ENCODE measurements around the gene SKIL. TPM values are rescaled to one million over a fixed set of nuclear protein-coding genes. Genes with fewer than 3 reads are reported as not detected.
A peak's percentile ranks its signal among the peaks of the same experiment; 100 is the strongest.
"Not testable (repeated sequence)": the region's sequence is repeated elsewhere in the genome, so short reads cannot be mapped to it uniquely, and the experiment has no call there.

The SKIL gene
- polyA plus RNA-seq, 3 donors from 2014 or later: 4.9 to 10.8 (median 10.5) TPM

GRCh38 chr3:170331143-170331542 is 26.4 kb upstream of the SKIL start:
- no peak overlapping the region for H3K27ac Mint-ChIP-seq
- H3K4me3 Mint-ChIP-seq: no peak overlapping the region
- H3K4me1 Mint-ChIP-seq: peaks cover 5 to 8% of the 10 kb centered on the region in 2 donors
- no peaks in the 10 kb centered on the region for H3K9me3 Mint-ChIP-seq
- DNase-seq: no peak
- no peaks in the 10 kb centered on the region for H3K27me3 Mint-ChIP-seq (ENCODE audit: low read depth in 3 of 3)
- H3K36me3 Mint-ChIP-seq: no peaks in the 10 kb centered on the region

DNA sequence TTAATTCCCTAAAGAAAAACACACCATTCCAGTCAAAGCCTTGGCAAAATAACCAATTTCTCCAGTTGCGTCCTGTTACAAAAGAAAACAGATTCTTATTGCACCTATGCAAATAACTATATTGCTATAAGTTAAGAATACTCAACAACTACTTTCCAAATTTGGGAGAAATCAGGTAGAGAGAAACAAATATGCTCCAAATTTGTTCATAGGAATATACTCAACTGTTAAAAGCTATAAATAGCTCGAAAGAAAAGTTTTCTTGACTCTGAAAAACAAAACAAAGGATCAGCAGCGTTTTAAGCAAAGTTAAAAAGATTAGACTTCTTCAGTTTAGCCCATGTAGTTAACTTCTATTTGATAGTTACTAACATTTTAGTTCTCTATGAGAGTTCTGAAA is 20.1 kb upstream of the SKIL start:
- DNase-seq: no peak
- Mint-ChIP-seq H3K4me1 (no peaks in the 10 kb centered on the region), H3K9me3 (no peaks in the 10 kb centered on the region), H3K27me3 (ENCODE audit: low read depth in 3 of 3) (peaks cover 0 to 2% (median 0%) of the 10 kb centered on the region in 3 donors), H3K36me3 (no peaks in the 10 kb centered on the region), H3K4me3 (no peak overlapping the region), H3K27ac (no peak overlapping the region)

- H3K9me3 Mint-ChIP-seq: no peaks in the 10 kb centered on the region
- no peak for DNase-seq
- no peak overlapping the region for H3K27ac Mint-ChIP-seq
- H3K27me3 Mint-ChIP-seq (ENCODE audit: low read depth in 3 of 3): peaks cover 0 to 2% (median 0%) of the 10 kb centered on the region in 3 donors
- no peak overlapping the region for H3K4me3 Mint-ChIP-seq
- no peaks in the 10 kb centered on the region for H3K4me1 Mint-ChIP-seq
- no peaks in the 10 kb centered on the region for H3K36me3 Mint-ChIP-seq
Measured at GRCh38 chr3:170338690-170339340, 18.7 kb upstream of the SKIL start.

DNA sequence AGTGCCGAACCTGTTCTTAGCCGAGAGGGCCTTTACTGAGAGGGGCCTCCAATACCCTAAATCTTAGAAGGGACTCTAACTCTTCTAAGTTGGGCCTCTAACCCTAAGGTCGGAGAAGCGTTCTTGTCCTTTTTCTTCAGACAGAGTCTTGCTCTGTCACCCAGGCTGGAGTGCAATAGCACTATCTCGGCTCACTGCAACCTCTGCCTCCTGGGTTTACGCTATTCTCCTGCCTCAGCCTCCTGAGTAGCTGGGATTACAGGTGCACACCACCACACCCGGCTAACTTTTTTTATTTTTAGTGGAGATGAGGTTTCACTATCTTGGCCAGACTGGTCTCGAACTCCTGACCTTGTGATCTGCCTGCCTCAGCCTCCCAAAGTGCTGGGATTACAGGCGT is 15.2 kb upstream of the SKIL start:
- not testable (repeated sequence) for H3K9me3 Mint-ChIP-seq; H3K4me3 Mint-ChIP-seq; H3K4me1 Mint-ChIP-seq; DNase-seq; H3K27me3 Mint-ChIP-seq (ENCODE audit: low read depth in 3 of 3); H3K36me3 Mint-ChIP-seq; H3K27ac Mint-ChIP-seq

DNA sequence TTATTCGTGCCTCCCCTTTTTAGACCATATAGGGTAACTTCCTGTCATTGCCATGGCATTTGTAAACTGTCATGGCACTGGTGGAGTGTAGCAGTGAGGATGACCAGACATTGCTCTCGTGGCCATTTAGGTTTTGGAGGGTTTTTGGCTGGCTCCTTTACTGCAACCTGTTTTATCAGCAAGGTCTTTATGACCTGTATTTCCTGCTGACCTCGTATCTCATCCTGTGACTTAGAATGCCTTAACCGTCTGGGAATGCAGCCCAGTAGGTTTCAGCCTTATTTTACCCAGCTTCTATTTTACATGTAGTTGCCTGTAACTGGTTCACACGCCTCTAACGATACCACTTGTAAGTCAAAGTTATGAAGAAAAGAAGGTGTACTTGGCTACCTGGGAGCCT is 13.7 kb upstream of the SKIL start:
- H3K27ac Mint-ChIP-seq; H3K4me1 Mint-ChIP-seq; H3K36me3 Mint-ChIP-seq; H3K4me3 Mint-ChIP-seq; H3K27me3 Mint-ChIP-seq (ENCODE audit: low read depth in 3 of 3); DNase-seq; H3K9me3 Mint-ChIP-seq: not testable (repeated sequence)

DNA sequence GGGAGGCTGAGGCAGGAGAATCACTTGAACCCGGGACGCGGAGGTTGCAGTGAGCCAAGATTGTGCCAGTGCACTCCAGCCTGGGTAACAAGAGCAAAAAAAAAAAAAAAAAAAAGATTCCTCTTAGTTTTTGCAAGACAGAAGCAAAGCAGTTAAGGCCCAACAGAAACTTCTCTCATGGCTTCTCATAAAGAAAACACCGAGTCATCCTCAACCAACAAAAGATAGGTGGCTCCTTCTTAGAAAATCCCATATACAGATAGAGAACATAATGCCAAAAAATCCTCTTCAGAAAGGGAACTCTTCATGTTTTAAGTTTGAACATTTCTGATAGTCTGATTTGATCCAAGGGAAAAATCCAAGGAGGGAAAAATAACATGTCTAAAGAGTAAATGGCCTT is 12.5 kb upstream of the SKIL start:
- Mint-ChIP-seq H3K9me3 (no peaks in the 10 kb centered on the region), H3K27me3 (ENCODE audit: low read depth in 3 of 3) (peaks cover 0 to 2% (median 1%) of the 10 kb centered on the region in 3 donors), H3K4me1 (peaks cover 0 to 2% of the 10 kb centered on the region in 2 donors), H3K27ac (no peak overlapping the region), H3K4me3 (no peak overlapping the region), H3K36me3 (no peaks in the 10 kb centered on the region)
- no peak for DNase-seq

DNA sequence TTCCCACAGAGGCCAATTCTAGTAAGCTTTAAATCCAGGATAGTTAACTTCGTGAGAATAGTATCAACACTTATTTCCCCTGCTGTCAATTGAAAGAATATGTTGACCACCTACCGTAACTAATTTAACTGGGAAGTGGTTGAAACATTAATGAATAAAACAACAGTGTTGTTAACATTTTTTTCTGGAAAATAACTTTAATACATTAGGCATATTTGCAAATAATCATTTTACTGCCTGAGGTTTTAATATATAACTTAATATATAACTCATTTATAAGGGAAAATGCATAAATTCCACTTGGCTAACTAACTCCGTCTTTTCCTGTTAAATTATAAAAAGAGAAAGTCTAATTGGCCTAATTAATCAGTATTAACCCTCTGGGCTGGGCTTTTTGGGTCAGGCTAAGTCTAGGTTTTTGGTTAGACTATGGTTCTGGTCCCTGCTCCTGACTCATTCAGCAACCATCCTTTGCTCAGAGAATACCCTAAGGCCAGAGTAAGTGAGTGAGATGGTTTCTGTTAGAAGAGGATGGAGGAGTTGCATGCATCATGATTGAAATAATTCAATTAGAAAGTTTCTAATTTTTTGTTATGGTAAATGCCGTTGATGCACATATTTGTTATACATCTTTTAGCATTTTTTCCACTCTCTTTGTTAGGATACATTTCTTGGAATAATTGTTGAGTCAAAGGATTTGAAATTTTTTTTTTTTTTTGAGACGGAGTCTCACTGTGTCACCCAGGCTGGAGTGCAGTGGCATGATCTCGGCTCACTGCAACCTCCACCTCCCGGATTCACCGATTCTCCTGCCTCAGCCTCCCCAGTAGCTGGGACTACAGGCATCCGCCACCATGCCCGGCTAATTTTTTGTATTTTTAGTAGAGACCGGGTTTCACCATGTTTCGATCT is 10.8 kb upstream of the SKIL start:
- H3K4me1 Mint-ChIP-seq: peaks cover 2 to 5% of the 10 kb centered on the region in 2 donors

GRCh38 chr3:170350515-170351413 is 6.8 kb upstream of the SKIL start:
- Mint-ChIP-seq H3K9me3 (no peaks in the 10 kb centered on the region), H3K4me3 (no peak overlapping the region), H3K36me3 (no peaks in the 10 kb centered on the region), H3K27me3 (ENCODE audit: low read depth in 3 of 3) (peaks cover 1 to 5% (median 3%) of the 10 kb centered on the region in 3 donors), H3K4me1 (peaks cover 6 to 13% of the 10 kb centered on the region in 2 donors), H3K27ac (no peak overlapping the region)
- no peak for DNase-seq

More for the DNA sequence above, 10.8 kb upstream of the SKIL start:
- Mint-ChIP-seq H3K36me3 (no peaks in the 10 kb centered on the region), H3K27me3 (ENCODE audit: low read depth in 3 of 3) (peaks cover 0 to 2% (median 1%) of the 10 kb centered on the region in 3 donors), H3K4me3 (no peak overlapping the region), H3K9me3 (no peaks in the 10 kb centered on the region), H3K27ac (no peak overlapping the region)
- no peak for DNase-seq

DNA sequence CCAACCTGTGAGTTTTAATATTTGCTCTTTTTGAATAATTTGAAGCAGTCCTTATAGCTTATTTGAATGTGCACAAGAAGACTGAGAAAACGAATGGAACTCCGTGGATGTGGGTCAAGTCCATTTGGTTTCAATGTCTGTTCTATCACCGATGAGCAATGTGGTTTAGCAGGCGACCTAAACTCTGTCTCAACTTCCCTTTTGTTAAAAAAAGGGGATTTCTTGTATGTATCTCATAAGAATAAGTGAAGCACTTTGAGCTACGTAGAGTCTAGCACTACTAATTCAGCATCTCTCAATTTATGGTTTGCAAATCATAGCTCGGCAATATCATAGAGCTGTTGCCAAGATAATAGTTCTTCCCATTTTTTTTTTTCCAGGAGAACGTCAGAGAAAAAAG is 4.6 kb upstream of the SKIL start:
- H3K36me3 Mint-ChIP-seq: no peaks in the 10 kb centered on the region
- peaks cover 11 to 16% (median 15%) of the 10 kb centered on the region in 3 donors for H3K27me3 Mint-ChIP-seq (ENCODE audit: low read depth in 3 of 3)
- H3K27ac Mint-ChIP-seq: no peak overlapping the region
- DNase-seq: no peak
- H3K4me3 Mint-ChIP-seq: no peak overlapping the region
- no peaks in the 10 kb centered on the region for H3K9me3 Mint-ChIP-seq
- H3K4me1 Mint-ChIP-seq: peaks cover 14 to 21% of the 10 kb centered on the region in 2 donors

- Mint-ChIP-seq H3K27me3 (ENCODE audit: low read depth in 3 of 3) (peaks cover 17 to 22% (median 20%) of the 10 kb centered on the region in 3 donors), H3K4me1 (peaks cover 17 to 24% of the 10 kb centered on the region in 2 donors), H3K9me3 (no peaks in the 10 kb centered on the region), H3K4me3 (peak overlapping the region in 2 of 5 donors; percentile 27 to 35), H3K36me3 (no peaks in the 10 kb centered on the region), H3K27ac (peak overlapping the region in 3 of 6 donors; percentile 78 to 99 (median 85))
- no peak for DNase-seq
Measured at GRCh38 chr3:170353485-170353884, 4.0 kb upstream of the SKIL start.

GRCh38 chr3:170354760-170355159 is 2.8 kb upstream of the SKIL start:
- Mint-ChIP-seq H3K4me3 (peak overlapping the region in 2 of 5 donors; percentile 78 to 85), H3K27ac (peak overlapping the region; percentile 7 to 99 (median 82)), H3K27me3 (ENCODE audit: low read depth in 3 of 3) (peaks cover 20 to 30% (median 28%) of the 10 kb centered on the region in 3 donors), H3K4me1 (peaks cover 26 to 37% of the 10 kb centered on the region in 2 donors), H3K9me3 (no peaks in the 10 kb centered on the region), H3K36me3 (no peaks in the 10 kb centered on the region)
- no peak for DNase-seq

- DNase-seq: no peak
- Mint-ChIP-seq H3K4me1 (peaks cover 32 to 44% of the 10 kb centered on the region in 2 donors), H3K36me3 (peaks cover 0 to 6% (median under 1%) of the 10 kb centered on the region in 3 donors), H3K27me3 (ENCODE audit: low read depth in 3 of 3) (peaks cover 24 to 38% (median 28%) of the 10 kb centered on the region in 3 donors), H3K9me3 (no peaks in the 10 kb centered on the region), H3K4me3 (peak overlapping the region; percentile 78 to 92 (median 86)), H3K27ac (peak overlapping the region; percentile 93 to 99 (median 99))
Measured at GRCh38 chr3:170355738-170356595, 1.5 kb upstream of the SKIL start.

Data from immature natural killer cell (primary cell).